ENCODE results near the gene GPATCH8.
"Not testable (repeated sequence)": the region's sequence is repeated elsewhere in the genome, so short reads cannot be mapped to it uniquely, and the experiment has no call there.

Gene GPATCH8

DNA sequence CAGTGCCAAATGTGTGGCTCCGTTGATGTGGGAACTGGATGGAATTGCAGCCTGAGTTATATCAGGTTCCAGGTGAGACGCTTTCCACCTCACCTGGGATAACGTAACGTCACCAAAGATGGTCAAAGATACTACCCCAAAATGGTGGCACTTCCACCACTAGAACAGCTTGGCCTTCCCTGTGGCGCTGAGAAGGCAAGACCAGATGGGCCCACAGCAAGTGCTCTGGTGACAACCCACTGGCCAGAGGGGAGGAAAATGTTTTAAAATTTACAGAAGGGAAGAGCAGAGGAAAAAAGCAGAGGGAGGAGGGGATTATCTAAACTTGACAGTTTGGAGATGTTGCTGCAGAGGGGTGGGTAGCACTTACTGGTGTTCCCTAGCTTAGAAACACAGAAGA, 106.3 kb downstream of the GPATCH8 start:
- no peak for DNase-seq (ENCODE audit: low read depth)

DNA sequence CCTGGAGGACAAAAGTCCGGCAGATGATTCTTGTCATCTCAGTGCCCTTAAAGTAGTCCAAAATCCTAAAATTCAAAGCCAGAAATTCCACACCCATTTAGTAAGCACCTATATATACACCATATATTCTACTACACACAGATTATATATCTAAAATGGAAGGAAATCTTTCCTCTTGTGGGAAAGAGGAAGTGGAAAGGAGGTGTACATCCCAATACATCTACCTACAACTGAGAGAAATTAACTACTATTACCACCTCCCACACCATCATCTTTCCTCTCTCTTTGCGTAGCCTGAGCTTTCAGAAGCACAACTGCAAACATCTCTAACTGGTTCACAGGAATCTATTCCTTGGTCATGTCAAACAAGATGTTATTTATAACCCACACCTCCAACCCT, 108.4 kb downstream of the GPATCH8 start:
- DNase-seq (ENCODE audit: low read depth): no peak

DNA sequence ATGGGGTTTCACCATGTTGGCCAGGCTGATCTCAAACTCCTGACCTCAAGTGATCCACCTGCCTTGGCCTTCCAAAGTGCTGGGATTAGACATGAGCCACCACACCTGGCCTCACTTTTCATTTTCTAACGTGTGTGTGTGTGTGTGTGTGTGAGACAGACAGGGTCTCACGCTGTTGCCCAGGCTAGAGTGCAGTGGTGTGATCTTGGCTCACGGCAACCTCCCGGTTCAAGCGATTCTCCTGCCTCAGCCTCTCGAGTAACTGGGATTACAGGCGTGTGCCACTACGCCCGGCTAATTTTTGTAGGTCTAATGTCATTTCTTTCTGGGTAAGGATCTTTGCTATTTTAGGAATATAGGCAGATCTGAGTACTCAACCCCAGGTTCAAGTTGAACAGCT, 109.1 kb downstream of the GPATCH8 start:
- not testable (repeated sequence) for DNase-seq (ENCODE audit: low read depth)

DNA sequence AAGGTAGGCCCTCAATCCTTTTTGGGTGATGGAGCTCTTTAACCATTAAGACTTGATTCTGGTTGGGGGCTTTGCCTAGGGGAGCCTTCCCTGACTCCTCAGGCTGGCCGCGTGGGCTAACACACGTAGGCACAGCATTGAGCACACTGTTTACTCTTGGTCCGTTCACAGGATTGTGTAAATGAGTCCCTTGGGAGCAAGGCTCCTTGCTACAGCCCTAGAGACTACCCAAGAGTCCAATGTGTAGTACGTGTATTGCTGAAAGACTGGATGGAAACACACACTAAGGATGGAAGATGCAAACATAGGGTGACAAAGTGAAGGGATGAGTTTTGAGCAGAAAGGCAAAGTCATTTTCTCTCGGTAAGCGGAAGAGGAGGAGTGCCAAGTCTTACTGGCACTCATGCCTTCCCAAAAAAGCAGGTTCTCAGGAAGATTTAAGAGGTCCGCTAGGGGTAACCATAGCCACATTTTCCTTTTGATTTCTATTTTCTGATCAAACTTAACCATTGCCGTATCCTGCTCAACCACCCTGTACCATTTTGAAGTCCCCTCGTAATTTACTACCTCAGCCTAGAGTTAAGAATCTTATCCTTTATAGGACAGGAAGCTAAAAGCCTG, 112.8 kb downstream of the GPATCH8 start:
- no peak for DNase-seq (ENCODE audit: low read depth)

DNA sequence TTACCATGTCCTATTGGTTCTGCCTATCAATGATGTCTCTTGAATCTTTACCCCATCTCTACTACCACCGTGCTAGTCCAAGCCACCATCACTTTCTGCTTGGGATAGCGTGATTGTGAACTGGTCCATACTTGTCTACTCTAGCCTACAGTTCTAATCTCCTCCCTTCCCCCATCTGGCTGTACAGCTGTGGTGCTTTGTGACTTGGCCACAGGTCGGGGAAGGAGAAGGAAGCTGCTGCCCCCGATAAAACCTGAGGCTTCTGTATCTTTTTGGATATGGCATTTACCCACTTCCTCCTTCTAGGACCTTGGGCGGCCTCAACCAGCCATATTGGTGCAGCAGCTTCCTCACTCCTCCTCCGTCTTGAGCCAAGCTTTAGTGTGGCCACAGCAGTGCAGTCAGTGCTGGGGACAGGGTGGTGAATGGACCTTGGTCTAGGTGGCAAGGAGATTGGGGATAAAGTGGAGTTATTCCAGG, 113.4 kb downstream of the GPATCH8 start:
- no peak for DNase-seq (ENCODE audit: low read depth)

DNA sequence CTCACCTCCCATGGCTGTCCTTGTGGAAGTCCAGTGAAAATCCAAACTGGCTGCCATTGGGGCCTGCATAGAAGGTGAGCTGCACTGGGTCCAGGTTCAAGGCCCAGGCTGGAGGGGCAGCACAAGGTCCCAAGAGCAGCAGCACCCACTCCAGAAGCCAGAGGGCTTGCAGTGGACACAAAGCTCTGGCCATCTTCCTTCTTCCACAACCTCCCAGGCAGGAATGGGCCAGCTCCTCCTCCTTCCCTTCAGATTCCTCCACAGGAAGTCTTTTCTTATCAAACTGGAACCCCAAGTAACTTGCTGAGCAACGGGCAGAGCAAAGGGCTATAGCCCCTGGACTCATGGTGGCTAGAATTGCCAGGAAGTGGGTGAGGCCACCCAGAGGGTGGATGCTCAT, 113.9 kb downstream of the GPATCH8 start, which contains the start of gene ITGA2B:
TSS of gene ITGA2B (minus strand) at position 369 of the 400 bp plus-strand sequence. CDS start at position 193, 176 bp downstream.
- no peak for DNase-seq (ENCODE audit: low read depth)

DNA sequence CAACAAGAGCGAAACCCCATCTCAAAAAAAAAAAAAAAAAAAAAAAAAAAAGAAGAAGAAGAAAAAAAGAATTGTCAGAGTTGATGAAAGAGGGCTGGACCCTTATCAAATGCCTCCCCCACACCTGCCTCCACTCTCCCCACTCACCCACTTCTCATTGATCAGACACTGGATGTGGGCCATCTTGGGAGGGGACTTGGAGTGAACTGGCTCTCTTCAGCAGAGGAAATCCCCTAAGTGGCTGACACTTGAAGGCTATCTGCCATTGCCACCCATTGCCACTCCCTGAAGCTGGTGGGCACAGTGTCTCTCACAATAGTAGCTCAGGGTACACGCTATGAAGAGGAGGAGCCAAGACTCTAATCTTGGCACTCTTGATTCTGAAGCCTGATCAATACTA, 115.4 kb downstream of the GPATCH8 start:
- no peak for DNase-seq (ENCODE audit: low read depth)

DNA sequence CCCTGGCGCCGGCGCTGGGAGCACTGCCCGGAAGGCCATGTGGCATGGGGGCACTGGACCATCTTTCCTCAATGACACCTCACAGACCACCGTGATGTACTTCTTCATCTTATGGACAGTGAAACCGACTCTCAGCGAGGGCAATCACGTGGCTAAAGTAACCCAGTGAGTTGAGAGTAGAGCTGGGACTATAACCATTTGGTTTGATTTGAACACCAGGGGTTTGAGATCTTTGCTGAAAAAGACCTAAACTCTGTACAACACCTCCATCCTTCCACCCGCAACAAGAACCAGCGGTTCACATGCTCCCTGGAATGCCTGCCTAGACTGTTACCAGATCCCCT, 117.1 kb downstream of the GPATCH8 start:
- DNase-seq (ENCODE audit: low read depth): no peak

DNA sequence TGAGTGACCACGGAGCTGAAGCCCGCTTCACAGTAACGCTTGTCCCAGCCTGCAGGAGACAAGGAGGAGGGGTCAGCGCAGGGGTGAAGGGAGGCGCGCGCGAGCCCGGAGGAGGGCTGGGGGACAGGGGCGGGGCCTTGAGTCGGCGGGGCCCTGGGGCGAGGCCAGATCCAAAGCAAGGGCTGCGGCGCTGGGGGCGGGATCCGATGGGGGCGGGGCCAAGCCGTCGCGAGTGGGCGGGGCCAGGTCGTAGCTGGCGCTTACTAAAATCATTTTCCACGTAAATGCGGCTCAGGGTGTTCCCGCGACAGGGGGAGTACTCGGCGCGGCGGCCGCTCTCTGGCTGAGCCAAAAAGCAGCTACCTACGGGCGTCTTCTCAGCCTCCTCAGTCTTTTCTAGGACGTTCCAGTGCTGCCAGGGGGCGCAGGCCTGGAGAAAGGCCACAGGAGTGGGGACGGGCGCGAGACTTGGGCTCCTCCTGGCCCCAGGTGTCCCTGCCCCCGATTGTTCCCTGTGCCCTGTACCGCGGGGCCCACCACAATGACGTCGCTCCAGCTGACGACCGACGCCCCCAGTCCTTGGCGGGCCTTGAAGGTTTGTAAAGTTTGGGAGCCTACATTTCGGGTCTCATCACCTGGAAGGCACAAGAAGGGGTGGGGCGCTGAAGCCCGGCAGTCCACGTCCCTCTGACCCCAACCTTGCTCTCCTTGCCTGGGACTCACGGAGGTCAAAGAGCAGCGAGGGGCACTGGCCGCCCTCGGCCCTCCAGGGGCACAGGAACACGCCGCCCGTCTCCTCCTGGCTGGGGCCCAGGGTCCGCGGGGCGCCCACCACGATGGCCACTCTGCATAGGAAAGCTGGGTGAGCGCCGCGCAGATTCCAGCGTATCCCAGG, 117.7 kb downstream of the GPATCH8 start:
- peak; percentile 74 for DNase-seq (ENCODE audit: low read depth)

DNA sequence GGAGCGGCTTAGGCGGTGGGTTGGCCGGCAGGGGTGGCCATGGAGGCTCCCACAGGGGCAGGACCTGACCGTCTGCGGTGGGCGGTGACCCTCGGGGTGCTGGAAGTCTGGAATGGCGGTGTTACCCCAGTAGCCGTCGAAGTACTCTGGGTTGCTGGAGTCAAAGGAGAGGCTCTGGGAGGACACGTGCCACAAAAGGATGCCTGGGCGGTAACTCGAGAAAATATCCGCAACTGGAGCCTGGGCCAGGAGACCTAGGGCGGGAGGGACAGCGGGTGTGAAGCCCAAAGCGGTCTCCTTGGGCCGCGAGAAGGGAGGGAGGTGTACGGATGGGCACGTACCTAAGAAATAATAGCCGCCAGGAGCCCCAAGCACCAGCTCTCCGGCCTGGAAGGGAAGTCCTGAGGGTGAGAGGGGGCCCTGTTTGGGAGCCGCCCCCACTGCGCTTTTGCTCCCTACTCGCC, 118.4 kb downstream of the GPATCH8 start:
- DNase-seq (ENCODE audit: low read depth): no peak

DNA sequence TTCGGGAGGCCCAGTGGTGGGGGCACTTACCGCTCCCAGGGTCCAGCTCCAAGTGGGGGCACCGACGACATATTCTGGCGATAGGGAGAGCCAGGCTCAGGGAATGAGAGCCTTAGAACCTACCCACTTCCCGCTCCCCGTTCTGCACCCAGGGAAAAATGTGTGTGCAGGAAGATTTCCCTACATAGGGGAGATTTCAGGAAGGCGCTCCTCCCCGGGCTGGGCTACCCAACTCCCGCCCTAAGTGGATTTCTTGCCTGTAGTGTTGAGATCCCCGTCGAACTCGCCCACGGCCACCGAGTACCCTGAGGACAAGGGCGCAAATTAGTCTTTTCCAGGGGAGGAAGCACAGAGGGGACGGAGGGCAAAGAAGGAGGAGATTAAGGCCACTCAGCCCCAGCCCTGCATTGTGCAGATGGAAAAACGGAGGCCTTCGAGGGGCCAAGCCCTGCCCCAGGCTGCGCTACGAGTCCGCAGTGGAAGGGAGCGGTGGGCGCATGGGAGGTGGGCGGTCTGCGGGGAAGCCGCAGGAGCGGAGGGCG, 118.9 kb downstream of the GPATCH8 start:
- DNase-seq (ENCODE audit: low read depth): no peak

DNA sequence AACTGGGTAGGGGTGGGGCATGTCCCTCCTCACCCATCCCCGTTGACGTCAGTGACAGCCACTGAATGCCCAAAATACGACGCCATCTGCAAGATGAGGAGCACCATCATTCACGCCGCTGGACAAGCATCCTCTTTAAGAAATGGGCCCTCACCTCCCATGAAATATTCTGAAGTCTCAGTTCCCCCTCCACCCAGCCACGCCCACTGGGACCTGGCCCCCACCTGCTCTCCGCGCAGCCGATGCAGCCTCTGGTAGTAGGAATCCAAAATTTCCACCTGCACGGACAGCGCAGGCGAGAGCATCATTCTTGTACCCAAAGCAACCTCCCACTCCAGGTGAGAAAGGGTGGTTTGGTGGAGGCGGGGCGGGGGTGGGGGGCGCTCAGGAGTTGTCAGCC, 119.3 kb downstream of the GPATCH8 start:
- no peak for DNase-seq (ENCODE audit: low read depth)

DNA sequence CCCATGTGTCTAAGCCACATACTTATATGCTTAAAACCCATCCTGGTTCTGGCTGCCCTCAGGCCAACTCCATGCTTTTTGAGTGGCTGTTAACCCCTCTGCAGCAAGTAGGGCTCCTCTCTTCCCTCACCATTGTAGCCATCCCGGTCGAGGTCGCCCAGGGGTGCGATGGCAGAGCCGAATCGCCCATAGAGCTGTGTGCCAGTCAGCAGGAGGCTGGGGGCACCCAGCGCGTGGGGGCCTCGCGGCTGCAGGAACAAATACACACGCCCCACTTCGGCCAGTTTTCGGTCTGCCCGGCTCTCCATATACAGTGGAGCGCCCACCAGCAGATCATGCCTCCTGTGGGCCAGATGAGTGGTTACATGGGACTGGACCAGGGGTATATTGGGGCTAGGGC, 119.8 kb downstream of the GPATCH8 start:
- no peak for DNase-seq (ENCODE audit: low read depth)

DNA sequence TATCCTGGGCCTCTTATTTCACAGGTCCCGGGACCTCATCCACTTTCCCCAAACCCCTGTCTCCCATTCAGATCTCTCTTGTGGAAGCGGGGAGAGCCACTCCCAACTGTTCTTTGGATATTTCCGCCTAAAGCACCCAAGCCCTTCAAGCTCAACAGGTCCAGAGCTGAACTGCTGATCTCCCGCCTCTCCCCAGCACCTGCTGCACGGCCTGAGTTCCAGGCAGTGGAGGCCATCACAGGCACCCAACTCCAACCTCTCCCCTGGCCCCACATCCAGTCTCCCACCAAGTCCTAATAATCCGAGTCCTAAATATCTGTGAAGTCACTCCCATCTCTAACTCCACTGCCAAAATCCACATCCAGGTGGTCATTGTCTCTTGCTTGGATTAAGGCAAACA, 120.3 kb downstream of the GPATCH8 start:
- no peak for DNase-seq (ENCODE audit: low read depth)

DNA sequence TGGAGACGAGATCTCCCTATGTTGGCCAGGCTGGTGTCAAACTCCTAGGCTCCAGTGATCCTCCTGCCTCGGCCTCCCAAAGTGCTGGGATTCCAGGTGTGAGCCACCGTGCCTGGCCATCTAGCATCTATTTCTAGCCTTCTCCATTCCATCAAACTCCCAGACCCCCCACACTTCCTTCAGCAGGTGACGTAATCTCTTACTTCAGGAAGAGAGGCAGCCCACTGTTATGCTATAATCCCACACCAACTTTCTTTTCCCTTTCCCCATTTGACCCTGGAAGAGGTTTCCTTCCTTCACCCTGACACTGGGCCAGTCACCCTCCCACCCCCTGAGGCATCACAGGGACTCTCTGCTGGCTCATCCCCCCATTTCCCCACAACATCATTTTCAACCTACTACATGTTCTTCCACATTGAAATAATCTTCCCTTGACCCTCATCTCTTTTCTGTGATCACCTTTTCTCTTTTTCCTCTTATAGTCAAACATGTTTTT, 121.3 kb downstream of the GPATCH8 start:
- no peak for DNase-seq (ENCODE audit: low read depth)

DNA sequence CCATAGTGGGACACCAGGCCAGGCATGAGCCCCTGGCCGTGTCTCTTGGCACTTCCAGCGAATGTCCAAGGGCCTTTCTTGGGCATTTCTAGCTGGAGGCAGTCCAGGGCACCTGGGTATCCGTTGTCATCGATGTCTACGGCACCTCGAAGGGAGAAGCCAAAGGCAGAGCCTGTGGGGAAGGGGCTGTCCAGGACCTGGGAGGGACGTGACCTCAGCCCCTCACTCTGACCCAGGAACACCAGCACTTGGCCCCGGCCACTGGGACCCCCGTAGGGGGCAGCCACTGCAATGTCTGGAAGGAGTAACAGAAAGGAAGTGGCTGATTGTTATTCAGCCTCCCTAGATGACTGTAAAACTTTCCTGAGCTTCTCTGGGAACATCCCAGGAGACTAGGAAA, 122.4 kb downstream of the GPATCH8 start:
- DNase-seq (ENCODE audit: low read depth): no peak

DNA sequence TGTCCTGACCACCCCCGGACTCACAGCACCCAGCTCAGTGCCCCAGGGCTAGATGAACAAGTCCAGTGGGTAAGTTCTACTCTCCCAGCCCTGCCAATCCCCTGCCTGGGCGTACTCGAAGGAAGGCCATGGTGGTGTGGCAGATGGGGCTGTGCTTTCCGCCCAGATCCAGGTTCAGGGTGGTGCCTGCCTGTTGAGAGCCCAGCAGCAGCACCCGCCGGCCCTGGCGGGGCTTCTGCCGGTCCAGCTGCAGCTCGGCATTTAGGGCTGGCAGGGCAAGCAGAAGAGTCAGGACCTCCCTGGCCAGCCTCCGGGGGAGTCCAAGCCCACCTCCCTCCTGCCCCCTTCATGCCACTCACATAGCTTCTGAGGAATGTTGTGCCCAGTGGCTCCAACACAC, 123.3 kb downstream of the GPATCH8 start:
- DNase-seq (ENCODE audit: low read depth): no peak

DNA sequence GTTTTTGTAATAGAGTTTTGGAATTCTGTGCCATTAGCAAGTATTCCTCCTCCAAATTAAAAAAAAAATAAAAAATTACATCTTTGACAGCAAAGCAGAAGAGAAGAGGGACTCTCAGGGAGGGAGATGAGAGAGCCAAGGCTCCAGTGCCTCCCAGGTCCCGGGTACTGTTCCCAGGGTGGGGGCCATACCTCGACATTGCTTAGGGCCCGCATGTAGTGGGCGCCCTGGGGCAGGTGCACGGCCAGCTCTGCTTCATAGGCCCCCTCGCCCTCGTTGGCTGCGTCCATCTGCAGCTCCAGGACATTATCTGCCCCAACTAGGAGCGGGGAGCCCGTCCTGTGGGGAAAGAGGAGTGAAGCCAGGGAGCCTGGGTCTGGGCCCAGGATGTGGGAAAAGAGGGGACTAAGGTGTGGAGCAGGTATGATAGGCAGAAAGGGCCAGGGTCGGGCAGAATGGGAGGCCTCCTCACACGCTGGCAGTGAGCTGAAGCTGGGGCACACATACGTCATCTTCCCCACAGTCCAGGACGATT, 125.0 kb downstream of the GPATCH8 start:
- DNase-seq (ENCODE audit: low read depth): no peak

DNA sequence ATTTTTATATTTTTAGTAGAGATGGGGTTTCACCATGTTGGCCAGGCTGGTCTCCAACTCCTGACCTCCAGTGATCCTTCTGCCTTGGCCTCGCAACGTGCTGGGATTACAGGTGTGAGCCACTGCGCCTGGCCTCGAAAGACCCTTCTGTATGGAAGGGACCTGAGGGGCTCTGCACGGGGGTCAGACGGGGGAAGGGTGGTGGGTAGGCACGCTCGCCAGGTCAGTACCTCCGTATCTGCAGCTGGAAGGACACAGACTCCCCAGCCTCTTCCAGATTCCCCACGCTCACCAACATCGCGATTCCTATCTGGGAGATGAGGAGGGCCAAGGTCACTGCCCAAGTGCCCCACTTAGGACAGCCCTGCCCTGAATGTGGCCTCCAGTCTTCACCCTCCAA, 126.4 kb downstream of the GPATCH8 start:
- no peak for DNase-seq (ENCODE audit: low read depth)

DNA sequence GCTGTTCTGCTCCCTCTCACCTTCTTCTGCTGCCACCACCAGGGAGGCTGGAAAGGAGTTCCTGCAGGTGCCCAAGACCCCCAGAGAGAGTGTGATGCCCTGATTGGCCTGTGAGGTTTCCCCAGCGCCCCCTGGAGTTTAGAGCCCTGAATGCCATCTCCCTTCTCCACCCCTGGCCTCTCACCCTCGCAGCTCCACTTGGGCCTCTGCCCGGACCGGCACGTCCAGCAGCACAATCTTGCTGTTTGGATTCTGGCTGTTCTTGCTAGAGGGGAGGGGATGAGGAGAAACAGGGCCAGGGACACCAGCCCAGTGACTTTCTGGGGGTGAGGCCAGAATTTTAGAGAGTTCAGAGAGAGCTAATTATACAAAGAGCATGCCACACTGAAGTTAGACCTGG, 127.1 kb downstream of the GPATCH8 start:
- no peak for DNase-seq (ENCODE audit: low read depth)

DNA sequence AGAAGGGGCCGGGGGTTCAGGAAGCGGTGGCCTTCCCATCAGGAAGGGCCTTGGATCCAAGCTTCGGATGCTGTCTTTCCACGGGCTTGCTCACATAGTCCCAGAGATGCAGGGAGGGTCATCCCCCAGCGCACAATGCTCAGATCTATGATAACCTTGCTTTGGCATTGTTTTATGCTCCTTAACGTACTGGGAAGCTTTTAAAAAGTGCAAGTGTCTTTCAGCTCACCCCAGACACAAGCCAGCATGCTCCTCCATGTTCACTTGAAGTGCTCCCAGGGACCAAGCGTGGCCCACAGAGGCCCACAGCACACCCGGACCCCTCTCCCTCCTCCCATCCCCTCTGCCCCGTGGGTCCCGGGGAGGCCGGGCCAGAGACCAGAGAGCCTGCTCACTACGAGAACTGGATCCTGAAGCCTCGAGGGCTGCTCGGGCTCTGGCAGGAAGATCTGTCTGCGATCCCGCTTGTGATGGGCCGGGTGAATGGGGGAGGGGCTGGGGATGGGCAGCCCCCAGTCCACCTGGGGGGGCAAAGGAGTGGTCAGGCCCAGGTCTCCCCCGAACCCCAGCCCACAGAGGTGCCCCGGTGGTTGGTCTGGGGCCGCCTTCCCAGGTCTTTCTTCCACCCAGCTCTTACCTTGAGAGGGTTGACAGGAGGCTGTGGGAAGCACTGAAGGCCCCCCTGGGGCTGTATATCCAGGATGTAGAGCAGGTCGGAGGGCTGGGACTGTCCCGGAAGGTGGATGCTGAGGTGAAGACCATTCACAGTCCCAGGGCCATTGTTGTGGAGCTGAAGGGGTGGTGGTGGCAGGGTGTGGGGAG, 127.8 kb downstream of the GPATCH8 start:
- DNase-seq (ENCODE audit: low read depth): no peak

Measured in stimulated activated CD8-positive, alpha-beta memory T cell treated with anti-CD3 and anti-CD28 coated beads, Interleukin-15, amount 100 ng/mL, for 1 hour (primary cell).